ENCODE data around the gene IGSF23. TPM values are rescaled to one million over a fixed set of nuclear protein-coding genes. Genes with fewer than 3 reads are reported as not detected.
"Not testable (repeated sequence)": the region's sequence is repeated elsewhere in the genome, so short reads cannot be mapped to it uniquely, and the experiment has no call there.

The IGSF23 gene
- total RNA-seq, 1 donor from 2014 or later = not detected

GRCh38 chr19:44577566-44577874 lies 35.8 kb upstream of the IGSF23 start:
- Mint-ChIP-seq H3K36me3 (ENCODE audit: low read depth) (no peaks in the 10 kb centered on the region), H3K27ac (no peak overlapping the region), H3K9me3 (peaks cover 5% of the 10 kb centered on the region), H3K4me1 (no peaks in the 10 kb centered on the region), H3K27me3 (no peaks in the 10 kb centered on the region), H3K4me3 (no peak overlapping the region)
- intact Hi-C loops (cut with micrococcal nuclease) = loop anchor here (2.0 kb wide), 1 partner anchor 81 kb away; no protein-coding TSS in a partner anchor
- no peak for DNase-seq

GRCh38 chr19:44579663-44580365 lies 33.5 kb upstream of the IGSF23 start:
- intact Hi-C loops (cut with micrococcal nuclease) = no loop called here
- Mint-ChIP-seq H3K4me1 (no peaks in the 10 kb centered on the region), H3K9me3 (peaks cover 5% of the 10 kb centered on the region)

GRCh38 chr19:44580366-44580895 lies 32.9 kb upstream of the IGSF23 start:
- no peaks in the 10 kb centered on the region for H3K36me3 Mint-ChIP-seq (ENCODE audit: low read depth)
- H3K27ac Mint-ChIP-seq = no peak overlapping the region
- no peak for DNase-seq
- peaks cover 6% of the 10 kb centered on the region for H3K9me3 Mint-ChIP-seq
- H3K4me3 Mint-ChIP-seq = no peak overlapping the region
- no peaks in the 10 kb centered on the region for H3K27me3 Mint-ChIP-seq
- intact Hi-C loops (cut with micrococcal nuclease) = no loop called here
- no peaks in the 10 kb centered on the region for H3K4me1 Mint-ChIP-seq

More at GRCh38 chr19:44579663-44580365, 33.5 kb upstream of the IGSF23 start:
- no peaks in the 10 kb centered on the region for H3K27me3 Mint-ChIP-seq
- DNase-seq = no peak
- no peak overlapping the region for H3K4me3 Mint-ChIP-seq
- no peaks in the 10 kb centered on the region for H3K36me3 Mint-ChIP-seq (ENCODE audit: low read depth)
- no peak overlapping the region for H3K27ac Mint-ChIP-seq

- H3K27ac Mint-ChIP-seq = no peak overlapping the region
- H3K9me3 Mint-ChIP-seq = peaks cover 11% of the 10 kb centered on the region
- H3K27me3 Mint-ChIP-seq = no peaks in the 10 kb centered on the region
- no peak for DNase-seq
- intact Hi-C loops (cut with micrococcal nuclease) = no loop called here
- no peaks in the 10 kb centered on the region for H3K36me3 Mint-ChIP-seq (ENCODE audit: low read depth)
- no peaks in the 10 kb centered on the region for H3K4me1 Mint-ChIP-seq
- no peak overlapping the region for H3K4me3 Mint-ChIP-seq
Observed at GRCh38 chr19:44581288-44581687, 32.1 kb upstream of the IGSF23 start.

- H3K27ac Mint-ChIP-seq = no peak overlapping the region
- H3K36me3 Mint-ChIP-seq (ENCODE audit: low read depth) = no peaks in the 10 kb centered on the region
- peaks cover 14% of the 10 kb centered on the region for H3K9me3 Mint-ChIP-seq
- no peaks in the 10 kb centered on the region for H3K4me1 Mint-ChIP-seq
- intact Hi-C loops (cut with micrococcal nuclease) = no loop called here
- DNase-seq = no peak
- H3K27me3 Mint-ChIP-seq = no peaks in the 10 kb centered on the region
- H3K4me3 Mint-ChIP-seq = no peak overlapping the region
Observed at GRCh38 chr19:44582581-44583265, 30.6 kb upstream of the IGSF23 start.

- DNase-seq = no peak
- Mint-ChIP-seq H3K4me3 (no peak overlapping the region), H3K27me3 (no peaks in the 10 kb centered on the region), H3K27ac (no peak overlapping the region), H3K4me1 (no peaks in the 10 kb centered on the region), H3K9me3 (peaks cover 20% of the 10 kb centered on the region), H3K36me3 (ENCODE audit: low read depth) (no peaks in the 10 kb centered on the region)
- intact Hi-C loops (cut with micrococcal nuclease) = no loop called here
Observed at GRCh38 chr19:44585371-44586133, 27.8 kb upstream of the IGSF23 start.

- intact Hi-C loops (cut with micrococcal nuclease) = no loop called here
- peaks cover 24% of the 10 kb centered on the region for H3K9me3 Mint-ChIP-seq
- H3K4me1 Mint-ChIP-seq = no peaks in the 10 kb centered on the region
- DNase-seq = no peak
- H3K36me3 Mint-ChIP-seq (ENCODE audit: low read depth) = no peaks in the 10 kb centered on the region
- H3K27me3 Mint-ChIP-seq = no peaks in the 10 kb centered on the region
- no peak overlapping the region for H3K4me3 Mint-ChIP-seq
- no peak overlapping the region for H3K27ac Mint-ChIP-seq
Observed at GRCh38 chr19:44587963-44588770, 25.2 kb upstream of the IGSF23 start.

- no peak overlapping the region for H3K27ac Mint-ChIP-seq
- H3K36me3 Mint-ChIP-seq (ENCODE audit: low read depth) = no peaks in the 10 kb centered on the region
- no peak for DNase-seq
- no peaks in the 10 kb centered on the region for H3K27me3 Mint-ChIP-seq
- H3K4me3 Mint-ChIP-seq = no peak overlapping the region
- intact Hi-C loops (cut with micrococcal nuclease) = no loop called here
- no peaks in the 10 kb centered on the region for H3K4me1 Mint-ChIP-seq
- H3K9me3 Mint-ChIP-seq = peaks cover 24% of the 10 kb centered on the region
Observed at GRCh38 chr19:44588771-44589112, 24.6 kb upstream of the IGSF23 start.

GRCh38 chr19:44590245-44591059 lies 22.9 kb upstream of the IGSF23 start:
- no peak overlapping the region for H3K4me3 Mint-ChIP-seq
- H3K9me3 Mint-ChIP-seq = peaks cover 23% of the 10 kb centered on the region
- H3K27me3 Mint-ChIP-seq = no peaks in the 10 kb centered on the region
- no peaks in the 10 kb centered on the region for H3K4me1 Mint-ChIP-seq
- H3K36me3 Mint-ChIP-seq (ENCODE audit: low read depth) = no peaks in the 10 kb centered on the region
- H3K27ac Mint-ChIP-seq = no peak overlapping the region
- DNase-seq = no peak
- intact Hi-C loops (cut with micrococcal nuclease) = no loop called here

GRCh38 chr19:44591340-44591993 lies 21.9 kb upstream of the IGSF23 start:
- peaks cover 19% of the 10 kb centered on the region for H3K9me3 Mint-ChIP-seq
- intact Hi-C loops (cut with micrococcal nuclease); H3K27ac Mint-ChIP-seq; H3K4me3 Mint-ChIP-seq; H3K27me3 Mint-ChIP-seq; DNase-seq; H3K36me3 Mint-ChIP-seq (ENCODE audit: low read depth); H3K4me1 Mint-ChIP-seq: not testable (repeated sequence)

GRCh38 chr19:44592451-44592890 lies 20.9 kb upstream of the IGSF23 start:
- Mint-ChIP-seq H3K9me3 (peaks cover 18% of the 10 kb centered on the region), H3K4me3 (no peak overlapping the region), H3K36me3 (ENCODE audit: low read depth) (no peaks in the 10 kb centered on the region), H3K27me3 (no peaks in the 10 kb centered on the region), H3K27ac (no peak overlapping the region), H3K4me1 (no peaks in the 10 kb centered on the region)
- intact Hi-C loops (cut with micrococcal nuclease) = no loop called here
- DNase-seq = no peak

- H3K4me3 Mint-ChIP-seq = no peak overlapping the region
- H3K27ac Mint-ChIP-seq = no peak overlapping the region
- peaks cover 21% of the 10 kb centered on the region for H3K9me3 Mint-ChIP-seq
Observed at GRCh38 chr19:44593294-44593693, 20.1 kb upstream of the IGSF23 start.

More at GRCh38 chr19:44593294-44593693, 20.1 kb upstream of the IGSF23 start:
- intact Hi-C loops (cut with micrococcal nuclease) = no loop called here
- DNase-seq = no peak
- no peaks in the 10 kb centered on the region for H3K27me3 Mint-ChIP-seq
- H3K36me3 Mint-ChIP-seq (ENCODE audit: low read depth) = no peaks in the 10 kb centered on the region
- no peaks in the 10 kb centered on the region for H3K4me1 Mint-ChIP-seq
